Endothelial cell of umbilical vein (primary cell): ENCODE data around the gene ORC2. TPM values are rescaled to one million over a fixed set of nuclear protein-coding genes. Genes with fewer than 3 reads are reported as not detected.

Source experiments
- BruUV-seq: library from RNA; stranded (reverse); fragments of 400-500 nt; replicated peaks from 2 replicates; lab custom pipeline; 2021; lab: Mats Ljungman, UMichigan
- CTCF ChIA-PET: fragments of 300-600, 350-600 bp; sonication (Branson Sonifier 250); formaldehyde crosslinking; loops from one replicate; lab custom pipeline; 2021; ENCODE audit warnings: antibody characterized with exemption, inconsistent platforms; lab: Charles Lee
- POLR2A ChIA-PET: fragments of 300-600, 350-600 bp; sonication (Branson Sonifier 250); formaldehyde crosslinking; loops from one replicate; lab custom pipeline; 2021; ENCODE audit warnings: antibody characterized with exemption, inconsistent platforms; lab: Charles Lee
- DNase-seq: peaks from one replicate; pipeline ENCODE4 v3.0.0-alpha.2; 2011; ENCODE audit warnings: low read depth, low spot score
- FAIRE-seq: peaks from 2 replicates; lab custom pipeline; 2011; peaks lifted over from hg19 to GRCh38; lab: Jason Lieb, UNC
- H2AFZ ChIP-seq: 2 replicates; pipeline ENCODE4 v1.6.0; 2012; ENCODE audit warnings: low read depth, low read length, control low read depth, inconsistent platforms
- H3K27ac ChIP-seq: 2 replicates; pipeline ENCODE4 v1.5.1; 2011; ENCODE audit warnings: low read depth, mild to moderate bottlenecking, control low read depth, low read length, moderate library complexity; ENCODE audit not compliant: insufficient read depth
- H3K27me3 ChIP-seq, 2 experiments: 2 replicates each; pipeline versions ENCODE4 v1.6.0 to v1.6.1; 2011; ENCODE audit warnings: low read length in 2 of 2, mixed read lengths in 1 of 2; ENCODE audit not compliant: control insufficient read depth in 2 of 2, insufficient read depth in 2 of 2
- H3K36me3 ChIP-seq, 2 experiments: 2 replicates in 1 of 2; 3 replicates in 1 of 2; pipeline ENCODE4 v1.5.1; 2011; ENCODE audit warnings: low read length in 2 of 2, mild to moderate bottlenecking in 1 of 2, moderate library complexity in 1 of 2; ENCODE audit not compliant: control insufficient read depth in 2 of 2, insufficient read depth in 2 of 2; ENCODE audit errors: extremely low read depth in 1 of 2
- H3K4me1 ChIP-seq: 3 replicates; pipeline ENCODE4 v1.5.1; 2011; ENCODE audit warnings: mild to moderate bottlenecking, low read length; ENCODE audit not compliant: control insufficient read depth, insufficient read depth; ENCODE audit errors: extremely low read depth
- H3K4me2 ChIP-seq: 2 replicates; pipeline ENCODE4 v1.6.1; 2011; ENCODE audit warnings: low read length, control low read depth, mixed read lengths; ENCODE audit not compliant: insufficient read depth
- H3K4me3 ChIP-seq, 3 experiments: fragments of 200-600 bp in 1 of 3; sonication (generic), shearing (Covaris generic) in 1 of 3; replicated peaks in 1 of 3; 2 replicates each; pipeline ENCODE4 v1.5.1; 2011 to 2016; ENCODE audit warnings: control low read depth in 3 of 3, low read length in 3 of 3, mild to moderate bottlenecking in 2 of 3, inconsistent platforms in 1 of 3, low read depth in 1 of 3, moderate library complexity in 1 of 3; ENCODE audit not compliant: insufficient read depth in 1 of 3
- H3K79me2 ChIP-seq: 2 replicates; pipeline ENCODE4 v1.6.0; 2012; ENCODE audit warnings: low read length, inconsistent platforms; ENCODE audit not compliant: control insufficient read depth, insufficient read depth
- H3K9ac ChIP-seq: replicated peaks from 2 replicates; pipeline ENCODE3; 2011; ENCODE audit warnings: low read length, control low read depth; ENCODE audit not compliant: insufficient read depth; ENCODE audit errors: extremely low read depth
- H3K9me1 ChIP-seq: replicated peaks from 3 replicates; pipeline ENCODE4 v1.6.0; 2011; ENCODE audit warnings: mild to moderate bottlenecking, low read length; ENCODE audit not compliant: control insufficient read depth, insufficient read depth; ENCODE audit errors: extremely low read depth
- H3K9me3 ChIP-seq: replicated peaks from 2 replicates; pipeline ENCODE4 v1.5.1; 2012; ENCODE audit warnings: low read length, inconsistent platforms; ENCODE audit not compliant: control insufficient read depth, insufficient read depth
- H4K20me1 ChIP-seq: replicated peaks from 2 replicates; pipeline ENCODE3; 2011; ENCODE audit warnings: mild to moderate bottlenecking, low read length; ENCODE audit not compliant: control insufficient read depth, insufficient read depth; ENCODE audit errors: extremely low read depth
- CTCF ChIP-seq, 2 donors: IDR thresholded peaks; 1 replicate in 1 of 2; 2 replicates in 1 of 2; pipeline ENCODE4 v1.5.1; 2011; ENCODE audit warnings: low read length in 2 of 2, mild to moderate bottlenecking in 2 of 2, moderate library complexity in 2 of 2, control low read depth in 1 of 2, inconsistent platforms in 1 of 2, low read depth in 1 of 2; ENCODE audit not compliant: insufficient read depth in 1 of 2; ENCODE audit errors: extremely low read depth in 1 of 2
- EZH2 ChIP-seq: IDR thresholded peaks from 2 replicates; pipeline ENCODE4 v1.6.1; 2012; ENCODE audit warnings: borderline replicate concordance, low read depth, mild to moderate bottlenecking, moderate library complexity, low read length, inconsistent platforms; ENCODE audit not compliant: severe bottlenecking
- GATA2 ChIP-seq: IDR thresholded peaks from 2 replicates; pipeline ENCODE4 v1.7.0; 2011; ENCODE audit warnings: low read depth, mild to moderate bottlenecking, moderate library complexity, mixed read lengths, low read length; ENCODE audit not compliant: insufficient read length, insufficient read depth
- JUN ChIP-seq: IDR thresholded peaks from 2 replicates; pipeline ENCODE4 v1.6.1; 2011; ENCODE audit warnings: borderline replicate concordance, low read depth; ENCODE audit not compliant: insufficient read length, insufficient read depth
- MAX ChIP-seq: IDR thresholded peaks from 2 replicates; pipeline ENCODE4 v1.6.1; 2011; ENCODE audit not compliant: insufficient read depth, insufficient read length
- MYC ChIP-seq: IDR thresholded peaks from one replicate; pipeline ENCODE4 v1.6.1; 2011; ENCODE audit warnings: mild to moderate bottlenecking, low read depth, low read length
- POLR2A ChIP-seq: IDR thresholded peaks from 2 replicates; pipeline ENCODE4 v1.6.1; 2012; ENCODE audit warnings: low read depth, mild to moderate bottlenecking, control low read depth, low read length
- POLR2AphosphoS5 ChIP-seq: IDR thresholded peaks from 2 replicates; pipeline ENCODE4 v1.6.1; 2012; ENCODE audit warnings: low read depth, mild to moderate bottlenecking, control low read depth, low read length, moderate library complexity; ENCODE audit not compliant: insufficient read depth
- dilution Hi-C: fragments of 300-500 bp; cut with MboI; formaldehyde crosslinking; loops from one replicate; pipeline ENCODE4 v1.15.0; 2019; ENCODE audit warnings: low sequenced_read_pairs; ENCODE audit not compliant: extremely low pct_ligation_motif_present
- intact Hi-C: fragments of 100-400 bp; cut with micrococcal nuclease; formaldehyde crosslinking; loops from one replicate; pipeline ENCODE4 v1.10.0; 2022
- polyA plus RNA-seq, 4 experiments: library from polyadenylated mRNA; depleted of rRNA in 3 of 4; stranded (reverse) in 3 of 4; unstranded in 1 of 4; fragments of >200 nt; gene quantifications; 2 replicates each; pipeline versions ENCODE4 v1.2.1 to v1.2.3, GENCODE V29; 2011 to 2012; ENCODE audit warnings: missing spikeins in 1 of 4
- total RNA-seq: library from RNA; stranded (reverse); gene quantifications from 2 replicates; pipeline ENCODE4 v1.2.3, GENCODE V29; 2021

Gene ORC2
- total and polyA plus RNA-seq, 2 donors (not counting 3 experiments of a cell fraction or from before 2014, with no cell fraction given) = 4.2 to 45.4 TPM

- no TSS peak for BruUV-seq
- Histone ChIP-seq H3K9me3 (no peaks in the 10 kb centered on the region), H2AFZ (no peak overlapping the region), H3K4me1 (no peaks in the 10 kb centered on the region), H3K9ac (no peak overlapping the region), H3K79me2 (no peaks in the 10 kb centered on the region), H3K27me3 (no peaks in the 10 kb centered on the region), H3K36me3 (peaks cover 4 to 11% of the 10 kb centered on the region in 2 experiments), H3K9me1 (no peaks in the 10 kb centered on the region), H3K27ac (no peak overlapping the region), H4K20me1 (no peaks in the 10 kb centered on the region), H3K4me3 (no peak overlapping the region), H3K4me2 (no peak overlapping the region)
- intact Hi-C loops = no loop called here
- POLR2A ChIA-PET = no interaction called here
- no peak for TF ChIP-seq POLR2A
- no peak for TF ChIP-seq MAX
- TF ChIP-seq JUN = no peak
- no peak for TF ChIP-seq EZH2
- no peak for TF ChIP-seq POLR2AphosphoS5
- no peak for TF ChIP-seq MYC
- no peak for TF ChIP-seq GATA2
- TF ChIP-seq CTCF (IDR thresholded peaks at IDR 0.05; ENCODE audit: extremely low read depth in 1 of 2, insufficient read depth in 1 of 2, low read depth in 1 of 2, low read length in 2 of 2) = no peak
- CTCF ChIA-PET = no interaction called here
- dilution Hi-C loops = no loop called here
- FAIRE-seq = no peak
- no peak for DNase-seq
Measured at GRCh38 chr2:200993097-200993496, 29.6 kb upstream of the ORC2 start.
